ENCODE data around the gene TOB1.

Gene TOB1

GRCh38 chr17:50832267-50832863, 33.8 kb downstream of the TOB1 start:
- DNase-seq (ENCODE audit: low read depth), result no peak

- DNase-seq (ENCODE audit: low read depth), result no peak
These were observed 34.7 kb downstream of the TOB1 start for GRCh38 chr17:50831471-50831928.

- no peak for DNase-seq (ENCODE audit: low read depth)
These were observed 35.2 kb downstream of the TOB1 start for GRCh38 chr17:50830994-50831393.

DNA sequence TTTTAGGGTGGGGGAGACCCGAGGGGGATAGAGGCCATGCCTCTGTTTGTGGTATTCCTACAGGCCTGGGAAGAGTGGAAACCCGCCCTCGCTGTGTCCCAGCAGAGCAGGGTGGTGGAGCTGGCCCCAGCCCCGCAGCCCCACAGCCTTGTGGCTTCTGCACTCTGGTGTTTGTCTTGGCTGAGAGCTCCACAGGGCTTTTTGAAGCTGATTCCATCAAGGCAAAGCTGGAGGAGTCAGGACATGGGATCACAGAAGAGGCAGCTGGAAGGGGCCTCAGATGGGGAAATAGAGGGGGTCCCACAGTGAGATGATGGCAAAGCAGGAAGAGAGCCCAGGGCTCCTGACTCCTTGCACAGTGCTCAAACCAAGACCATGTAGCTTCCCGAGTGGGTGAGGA, 35.8 kb downstream of the TOB1 start:
- DNase-seq (ENCODE audit: low read depth), result no peak

DNA sequence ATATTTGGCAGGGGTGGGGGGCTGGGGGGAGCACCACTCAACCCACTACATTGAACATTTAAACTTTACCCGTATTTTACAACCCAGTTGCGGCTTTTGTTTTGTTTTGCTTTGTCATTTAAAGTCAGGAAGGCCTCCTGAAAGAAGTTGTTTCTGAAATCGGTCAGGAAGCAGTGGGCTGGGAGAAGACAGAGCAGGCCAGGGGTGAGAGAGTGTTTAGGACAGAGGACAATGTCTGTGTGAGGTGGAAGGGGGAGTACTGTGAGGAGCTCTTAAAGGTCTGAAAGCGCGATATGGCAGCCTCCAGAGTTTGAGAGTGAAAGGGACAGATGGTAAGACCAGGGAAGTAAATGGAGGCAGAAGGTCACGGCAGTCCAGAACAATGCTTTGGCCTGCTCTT, 36.8 kb downstream of the TOB1 start:
- no peak for DNase-seq (ENCODE audit: low read depth)

- DNase-seq (ENCODE audit: low read depth), result no peak
These were observed 37.5 kb downstream of the TOB1 start for GRCh38 chr17:50828508-50829170.

- DNase-seq (ENCODE audit: low read depth), result no peak
These were observed 41.0 kb downstream of the TOB1 start for GRCh38 chr17:50825188-50825587.

DNA sequence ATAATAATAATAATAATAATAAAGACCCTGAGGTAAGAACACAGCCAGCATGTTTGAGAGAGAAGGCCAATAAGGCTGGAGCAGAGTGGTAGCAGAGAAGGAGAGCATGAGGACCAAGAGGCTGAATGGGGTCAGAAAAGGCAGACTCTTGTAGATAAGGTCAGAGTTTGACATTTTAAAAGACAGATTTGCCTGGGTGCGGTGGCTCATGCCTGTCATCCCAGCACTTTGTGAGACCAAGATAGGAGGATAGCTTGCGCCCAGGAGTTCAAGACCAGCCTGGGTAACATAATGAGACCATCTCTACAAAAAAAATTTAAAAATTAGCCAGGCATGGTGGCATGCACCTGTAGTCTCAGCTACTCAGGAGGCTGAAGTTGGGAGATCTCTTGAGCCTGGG, 41.7 kb downstream of the TOB1 start:
- DNase-seq (ENCODE audit: low read depth), result no peak

GRCh38 chr17:50822550-50822949, 43.6 kb downstream of the TOB1 start:
- DNase-seq (ENCODE audit: low read depth), result no peak

GRCh38 chr17:50820651-50821050, 45.5 kb downstream of the TOB1 start:
- no peak for DNase-seq (ENCODE audit: low read depth)

DNA sequence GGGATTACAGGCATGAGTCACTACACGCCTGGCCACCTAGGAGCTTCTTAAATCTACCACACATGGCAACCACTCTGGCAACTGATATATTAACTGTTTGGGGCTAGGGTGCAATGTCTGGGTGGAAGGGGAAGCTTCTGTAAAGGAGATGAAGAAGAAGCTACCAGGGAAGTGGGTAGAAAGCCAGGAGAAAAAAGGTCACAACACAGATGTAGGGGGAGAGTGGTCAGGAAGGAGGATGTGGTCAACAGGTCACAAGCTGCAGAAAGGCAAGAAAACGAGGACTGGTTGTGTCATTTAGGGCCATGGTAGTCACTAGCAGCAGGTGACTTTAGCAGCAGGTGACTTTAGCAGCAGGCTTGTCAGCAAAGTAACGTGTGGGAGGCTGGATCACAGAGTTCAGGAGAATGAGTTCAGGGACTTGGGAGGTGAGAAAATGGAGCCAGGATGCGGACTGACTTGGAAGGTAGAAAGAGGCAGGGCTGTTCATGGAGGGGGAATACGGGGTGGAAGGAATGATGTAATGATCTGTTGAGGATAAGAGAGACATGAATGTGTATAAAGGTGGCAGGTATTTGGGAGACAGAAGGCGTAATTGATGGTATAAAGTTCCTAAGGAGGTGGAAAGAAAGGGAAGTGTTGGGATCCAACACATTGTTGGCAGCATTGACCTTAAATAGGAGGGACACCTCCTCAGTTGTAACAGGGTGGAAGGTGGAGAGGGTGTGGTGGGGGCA, 47.1 kb downstream of the TOB1 start:
- DNase-seq (ENCODE audit: low read depth), result no peak

- no peak for DNase-seq (ENCODE audit: low read depth)
These were observed 47.9 kb downstream of the TOB1 start for GRCh38 chr17:50818261-50818660.

GRCh38 chr17:50817838-50818237, 48.3 kb downstream of the TOB1 start:
- no peak for DNase-seq (ENCODE audit: low read depth)

GRCh38 chr17:50816771-50817751, 49.1 kb downstream of the TOB1 start:
- no peak for DNase-seq (ENCODE audit: low read depth)

GRCh38 chr17:50816271-50816670, 49.9 kb downstream of the TOB1 start:
- DNase-seq (ENCODE audit: low read depth), result no peak

DNA sequence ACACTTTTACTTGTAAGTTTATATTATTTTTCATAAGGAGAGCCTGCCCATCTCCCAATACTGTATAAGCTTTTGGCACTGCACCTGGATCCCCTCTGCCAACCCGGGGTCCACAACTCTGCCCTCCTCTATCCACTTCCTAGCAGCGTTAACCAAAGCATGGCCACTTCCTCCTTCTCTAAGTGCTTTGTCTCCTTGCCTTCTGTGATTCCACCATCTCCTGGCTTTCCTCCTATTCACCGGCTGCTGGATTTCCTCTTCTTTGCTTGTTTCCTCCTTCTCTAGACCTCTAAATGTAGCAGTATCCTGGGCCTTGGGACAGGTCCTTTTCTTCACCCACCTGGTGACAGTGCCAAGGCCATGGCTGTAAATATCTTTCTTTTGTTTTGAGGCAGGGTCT, 50.8 kb downstream of the TOB1 start:
- DNase-seq (ENCODE audit: low read depth), result no peak

DNA sequence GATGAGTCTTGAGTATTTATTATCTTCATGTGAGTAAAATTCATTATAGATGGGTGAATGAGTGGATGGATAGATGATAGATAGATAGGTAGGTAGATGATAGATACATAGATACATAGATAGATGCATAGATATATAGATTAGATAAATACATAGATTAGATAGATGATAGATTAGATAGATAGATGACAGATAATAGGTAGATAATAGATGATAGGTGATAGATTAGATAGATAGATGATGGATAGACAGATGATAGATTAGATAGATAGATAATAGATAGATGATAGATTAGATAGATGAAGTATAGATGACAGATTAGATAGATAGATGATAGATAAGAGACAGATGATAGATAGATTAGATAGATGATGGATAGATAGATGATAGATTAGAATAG, 52.6 kb downstream of the TOB1 start:
- no peak for DNase-seq (ENCODE audit: low read depth)

Data from non-pigmented ciliary epithelial cell (primary cell).